A549 (cell line): ENCODE data around the gene SHC4. TPM values are rescaled to one million over a fixed set of nuclear protein-coding genes. Genes with fewer than 3 reads are reported as not detected.
"Not testable (repeated sequence)": the region's sequence is repeated elsewhere in the genome, so short reads cannot be mapped to it uniquely, and the experiment has no call there.

ENCODE experiments used
- ATAC-seq, 2 experiments: fragments of 200-7000 bp in 1 of 2; fragments of >200 bp in 1 of 2; cut with Nextera tagmentation in 1 of 2; cut with Tn5 transposase in 1 of 2; 3 replicates each; pipeline versions ENCODE4 v1.8.0 to v1.9.1; 2018 to 2020; ENCODE audit warnings: mild to moderate bottlenecking in 1 of 2, moderate library complexity in 1 of 2
- CTCF ChIA-PET: fragments of 300-600 bp; sonication (Branson Sonifier 250); formaldehyde crosslinking; extraction: SDS; loops from one replicate; lab custom pipeline; 2021; ENCODE audit warnings: antibody characterized with exemption, inconsistent platforms; lab: Yijun Ruan, JAX
- POLR2A ChIA-PET: fragments of 350-600 bp; formaldehyde crosslinking; extraction: SDS; loops from one replicate; lab custom pipeline; 2021; ENCODE audit warnings: antibody characterized with exemption, inconsistent platforms; lab: Yijun Ruan, JAX
- DNase-seq, 2 experiments: peaks; one replicate each; pipeline versions ENCODE4 v3.0.0 to v3.0.0-alpha.2; 2011 to 2016; ENCODE audit warnings: low read depth in 1 of 2, low spot score in 1 of 2
- FAIRE-seq: peaks from 2 replicates; lab custom pipeline; 2011; peaks lifted over from hg19 to GRCh38; lab: Jason Lieb, UNC
- H3K27ac ChIP-seq, 2 experiments: fragments of >200 bp; sonication (Bioruptor Twin); formaldehyde crosslinking; 3 replicates each; pipeline ENCODE4 v1.5.1; 2016 to 2017
- H3K4me1 ChIP-seq: fragments of >200 bp; sonication (Bioruptor Twin); formaldehyde crosslinking; 3 replicates; pipeline ENCODE4 v1.6.1; 2016
- H3K4me2 ChIP-seq: fragments of >200 bp; sonication (Bioruptor Twin); formaldehyde crosslinking; 3 replicates; pipeline ENCODE4 v1.6.1; 2016
- H3K4me3 ChIP-seq: fragments of >200 bp; sonication (Bioruptor Twin); formaldehyde crosslinking; 3 replicates; pipeline ENCODE4 v1.5.1; 2016
- H3K9me3 ChIP-seq: fragments of >200 bp; sonication (Bioruptor Twin); formaldehyde crosslinking; 3 replicates; pipeline ENCODE4 v1.6.1; 2016
- ATOH8 ChIP-seq: fragments of 250-450 bp; sonication (Bioruptor Pico); IDR thresholded peaks from 2 replicates; pipeline ENCODE4 v1.5.0; 2020; ENCODE audit warnings: low read depth, mild to moderate bottlenecking, moderate library complexity
- CBX8 ChIP-seq: fragments of 200-600 bp; sonication (generic); IDR thresholded peaks from 2 replicates; pipeline ENCODE4 v1.6.1; 2016
- CHD2 ChIP-seq: fragments of 150-350 bp; IDR thresholded peaks from 2 replicates; pipeline ENCODE4 v1.6.1; 2014; ENCODE audit warnings: low read length; ENCODE audit not compliant: partially characterized antibody
- ELK1 ChIP-seq: fragments of 150-350 bp; IDR thresholded peaks from 2 replicates; pipeline ENCODE4 v1.6.1; 2014; ENCODE audit warnings: low read depth, mild to moderate bottlenecking, low read length
- FOSL2 ChIP-seq, 2 experiments: fragments of 450-650 bp in 1 of 2; fragments of >200 bp in 1 of 2; sonication (Bioruptor Twin) in 1 of 2; formaldehyde crosslinking; IDR thresholded peaks; 2 replicates each; pipeline versions ENCODE4 v1.5.0 to v1.6.1; 2016 to 2020; ENCODE audit warnings: mild to moderate bottlenecking in 1 of 2, moderate library complexity in 1 of 2
- GATA3 ChIP-seq: IDR thresholded peaks from 2 replicates; pipeline ENCODE4 v1.6.1; 2012; ENCODE audit warnings: borderline replicate concordance
- HEYL ChIP-seq: fragments of 250-450 bp; sonication (Bioruptor Pico); IDR thresholded peaks from 2 replicates; pipeline ENCODE4 v1.8.0; 2021; ENCODE audit warnings: mild to moderate bottlenecking, moderate library complexity
- HOXB13 ChIP-seq: fragments of 250-450 bp; sonication (Bioruptor Pico); IDR thresholded peaks from 2 replicates; pipeline ENCODE4 v1.5.0; 2020; ENCODE audit warnings: low read depth, mild to moderate bottlenecking, moderate library complexity
- HOXB5 ChIP-seq: fragments of 250-450 bp; sonication (Bioruptor Pico); IDR thresholded peaks from 2 replicates; pipeline ENCODE4 v1.5.0; 2020; ENCODE audit warnings: mild to moderate bottlenecking, moderate library complexity
- JUN ChIP-seq, 2 experiments: fragments of >200 bp; sonication (Bioruptor Twin); formaldehyde crosslinking; IDR thresholded peaks; 2 replicates in 1 of 2; 3 replicates in 1 of 2; pipeline ENCODE4 v1.6.1; 2016 to 2017
- JUNB ChIP-seq: fragments of >200 bp; sonication (Bioruptor Twin); formaldehyde crosslinking; IDR thresholded peaks from 2 replicates; pipeline ENCODE4 v1.6.1; 2016
- KDM1A ChIP-seq: fragments of 200-600 bp; sonication (generic); IDR thresholded peaks from 2 replicates; pipeline ENCODE4 v1.6.1; 2016; ENCODE audit warnings: low read depth, mild to moderate bottlenecking
- MAFK ChIP-seq: fragments of 450-650 bp; IDR thresholded peaks from 2 replicates; pipeline ENCODE4 v1.6.1; 2014; ENCODE audit not compliant: partially characterized antibody
- MAZ ChIP-seq: fragments of 150-350 bp; IDR thresholded peaks from 2 replicates; pipeline ENCODE4 v1.6.1; 2014; ENCODE audit warnings: antibody characterized with exemption, low read depth, low read length, borderline replicate concordance
- POLR2A ChIP-seq: IDR thresholded peaks from 2 replicates; pipeline ENCODE4 v1.6.1; 2012; ENCODE audit warnings: mild to moderate bottlenecking, low read length
- POLR2AphosphoS2 ChIP-seq: conservative IDR thresholded peaks from 2 replicates; pipeline ENCODE4 v1.6.1; 2012; ENCODE audit warnings: low read length, improper control_type of control experiment, inconsistent platforms
- RFX5 ChIP-seq: fragments of 450-650 bp; IDR thresholded peaks from 2 replicates; pipeline ENCODE4 v1.7.1; 2014; ENCODE audit warnings: antibody characterized with exemption, mild to moderate bottlenecking, moderate library complexity
- SMC3 ChIP-seq: fragments of >200 bp; sonication (Bioruptor Twin); formaldehyde crosslinking; IDR thresholded peaks from 3 replicates; pipeline ENCODE4 v1.6.1; 2018; ENCODE audit warnings: inconsistent platforms
- ZC3H11A ChIP-seq: fragments of 450-650 bp; IDR thresholded peaks from 2 replicates; pipeline ENCODE4 v1.6.1; 2014; ENCODE audit warnings: antibody characterized with exemption, mild to moderate bottlenecking
- ZFP36 ChIP-seq: fragments of 450-650 bp; IDR thresholded peaks from 2 replicates; pipeline ENCODE4 v1.6.1; 2014; ENCODE audit warnings: borderline replicate concordance; ENCODE audit not compliant: partially characterized antibody
- WGBS: methylation state at CpG from one replicate; pipeline ENCODE4 v1.1.6; 2017; ENCODE audit errors: missing lambda C conversion rate; 5-methylcytosine and 5-hydroxymethylcytosine counted together
- polyA plus RNA-seq, 4 experiments: library from polyadenylated mRNA; depleted of rRNA in 3 of 4; stranded (reverse); fragments of >200 nt; fragmentation: RNase III in 1 of 4; extraction: RNeasy Plus Mini Kit Qiagen cat#74134 plus additional on column Dnase treatment in 1 of 4; gene quantifications; 2 replicates in 3 of 4; 3 replicates in 1 of 4; pipeline ENCODE4 v1.2.3, GENCODE V29; 2011 to 2017
- TF ChIP-seq, protein P1 (sequence below): IDR thresholded peaks from 2 replicates; pipeline ENCODE4 v1.6.1; 2012
- TF ChIP-seq, protein P2 (sequence below): fragments of 200-600 bp; sonication (generic); IDR thresholded peaks from 2 replicates; pipeline ENCODE4 v1.6.1; 2016; ENCODE audit warnings: antibody characterized with exemption, mild to moderate bottlenecking, moderate library complexity
- TF ChIP-seq, protein P3 (sequence below): fragments of >200 bp; sonication (Bioruptor Twin); formaldehyde crosslinking; IDR thresholded peaks from 3 replicates; pipeline ENCODE4 v1.6.1; 2016

Gene SHC4
- polyA plus RNA-seq, 2 of the 4 experiments (the other 2 are of a cell fraction), result 0.08 to 0.16 TPM

DNA sequence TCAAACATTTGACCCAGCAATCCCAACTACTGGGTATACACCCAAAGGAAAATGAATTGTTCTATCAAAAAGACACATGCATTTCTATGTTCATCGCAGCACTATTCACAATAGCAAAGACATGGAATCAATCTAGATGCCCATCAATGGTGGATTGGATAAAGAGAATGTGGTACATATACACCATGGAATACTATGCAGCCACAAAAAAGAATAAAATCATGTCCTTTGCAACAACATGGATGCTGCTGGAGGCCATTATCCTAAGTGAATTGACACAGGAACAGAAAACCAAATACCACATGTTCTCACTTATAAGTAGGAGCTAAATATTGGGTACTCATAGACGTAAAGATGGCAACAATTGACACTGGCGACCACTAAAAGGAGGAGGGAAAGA is 109.3 kb downstream of the SHC4 start:
- H3K4me2 ChIP-seq, H3K27ac ChIP-seq, H3K9me3 ChIP-seq, H3K4me3 ChIP-seq, POLR2A ChIA-PET, DNase-seq, FAIRE-seq, H3K4me1 ChIP-seq, ATAC-seq: not testable (repeated sequence)
- WGBS, result 86% methylated on average over 3 of the region's 3 CpGs
- CTCF ChIA-PET, result interaction anchor here (1.1 to 3.8 kb wide), 5 partner anchors 7 to 497 kb away, joined by 3 to 30 read pairs (median 4); no protein-coding TSS in a partner anchor

DNA sequence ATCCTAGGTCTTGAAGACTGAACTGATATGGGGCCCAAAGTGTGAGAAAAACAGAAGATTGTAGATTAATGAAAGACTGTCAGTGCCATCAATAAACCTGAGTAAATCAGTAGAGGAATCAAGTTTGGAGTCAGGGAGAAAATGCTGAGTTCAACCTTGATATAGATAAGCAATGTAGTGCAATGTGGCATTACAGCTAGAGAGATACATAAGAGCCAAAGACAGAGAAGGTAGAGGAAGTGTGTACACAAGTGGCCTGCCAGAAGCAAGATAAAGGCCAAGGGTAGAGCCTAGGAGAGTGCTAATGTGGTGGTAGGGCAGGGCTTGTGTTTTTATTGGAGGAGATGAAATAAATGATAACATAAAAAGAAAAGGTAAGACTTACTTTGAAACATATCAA is 111.8 kb downstream of the SHC4 start:
- DNase-seq, result no peak
- Histone ChIP-seq H3K4me3 (no peak overlapping the region), H3K27ac (no peak overlapping the region), H3K9me3 (no peaks in the 10 kb centered on the region), H3K4me2 (no peak overlapping the region), H3K4me1 (no peaks in the 10 kb centered on the region; the same call in 2 of the 3 replicates)
- FAIRE-seq, result no peak
- CTCF ChIA-PET, result no interaction called here
- TF ChIP-seq HEYL (CRISPR knock-in tag) (no peak), MAFK (no peak), CHD2 (no peak), HOXB13 (CRISPR knock-in tag) (no peak), KDM1A (no peak), RFX5 (no peak)
- no peak for ATAC-seq
- POLR2A ChIA-PET, result no interaction called here

- no peak overlapping the region for H3K4me2 ChIP-seq
- no peaks in the 10 kb centered on the region; the same call in 2 of the 3 replicates for H3K4me1 ChIP-seq
- no peak for DNase-seq
- WGBS, result 41% methylated on average over 2 of the region's 2 CpGs
- ChIA-PET CTCF (interaction anchor here (1.6 kb wide), 1 partner anchor 11 kb away, joined by 3 read pairs; no protein-coding TSS in a partner anchor), POLR2A (no interaction called here)
- H3K4me3 ChIP-seq, result no peak overlapping the region
- no peak for FAIRE-seq
- no peak for TF ChIP-seq JUN (IDR thresholded peaks at IDR 0.05)
- TF ChIP-seq MAZ, result no peak
- no peak for TF ChIP-seq POLR2A
- no peak for TF ChIP-seq MAFK
- no peak for TF ChIP-seq FOSL2 (IDR thresholded peaks at IDR 0.05)
- TF ChIP-seq FOSL2 (CRISPR knock-in tag; IDR thresholded peaks at IDR 0.05), result no peak
- TF ChIP-seq ATOH8 (CRISPR knock-in tag), result no peak
- TF ChIP-seq KDM1A, result no peak
- no peak for TF ChIP-seq ELK1
- no peak for TF ChIP-seq HOXB5 (CRISPR knock-in tag)
- TF ChIP-seq GATA3, result no peak
- no peak for TF ChIP-seq SMC3
- TF ChIP-seq, protein P1, sequence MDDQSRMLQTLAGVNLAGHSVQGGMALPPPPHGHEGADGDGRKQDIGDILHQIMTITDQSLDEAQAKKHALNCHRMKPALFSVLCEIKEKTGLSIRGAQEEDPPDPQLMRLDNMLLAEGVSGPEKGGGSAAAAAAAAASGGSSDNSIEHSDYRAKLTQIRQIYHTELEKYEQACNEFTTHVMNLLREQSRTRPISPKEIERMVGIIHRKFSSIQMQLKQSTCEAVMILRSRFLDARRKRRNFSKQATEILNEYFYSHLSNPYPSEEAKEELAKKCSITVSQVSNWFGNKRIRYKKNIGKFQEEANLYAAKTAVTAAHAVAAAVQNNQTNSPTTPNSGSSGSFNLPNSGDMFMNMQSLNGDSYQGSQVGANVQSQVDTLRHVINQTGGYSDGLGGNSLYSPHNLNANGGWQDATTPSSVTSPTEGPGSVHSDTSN, result no peak
- no peak for TF ChIP-seq CBX8
- no peak for TF ChIP-seq CHD2
- TF ChIP-seq ZC3H11A, result no peak
- H3K27ac ChIP-seq, result no peak overlapping the region
- ATAC-seq, result no peak
- no peaks in the 10 kb centered on the region for H3K9me3 ChIP-seq
Observed at GRCh38 chr15:48850648-48851047, 113.1 kb downstream of the SHC4 start.

GRCh38 chr15:48845123-48845522 is 118.6 kb downstream of the SHC4 start:
- ATAC-seq, result no peak
- FAIRE-seq, result no peak
- no peak for DNase-seq
- Histone ChIP-seq H3K4me3 (no peak overlapping the region), H3K9me3 (no peaks in the 10 kb centered on the region), H3K4me1 (no peaks in the 10 kb centered on the region), H3K27ac (no peak overlapping the region), H3K4me2 (no peak overlapping the region)
- ChIA-PET CTCF (interaction anchor here (1.1 to 2.0 kb wide), 2 partner anchors 11 to 16 kb away, joined by 5 read pairs; no protein-coding TSS in a partner anchor), POLR2A (no interaction called here)
- 20% methylated on average over 1 of the region's 1 CpG for WGBS
- no peak for TF ChIP-seq ZFP36
- TF ChIP-seq, protein P2, sequence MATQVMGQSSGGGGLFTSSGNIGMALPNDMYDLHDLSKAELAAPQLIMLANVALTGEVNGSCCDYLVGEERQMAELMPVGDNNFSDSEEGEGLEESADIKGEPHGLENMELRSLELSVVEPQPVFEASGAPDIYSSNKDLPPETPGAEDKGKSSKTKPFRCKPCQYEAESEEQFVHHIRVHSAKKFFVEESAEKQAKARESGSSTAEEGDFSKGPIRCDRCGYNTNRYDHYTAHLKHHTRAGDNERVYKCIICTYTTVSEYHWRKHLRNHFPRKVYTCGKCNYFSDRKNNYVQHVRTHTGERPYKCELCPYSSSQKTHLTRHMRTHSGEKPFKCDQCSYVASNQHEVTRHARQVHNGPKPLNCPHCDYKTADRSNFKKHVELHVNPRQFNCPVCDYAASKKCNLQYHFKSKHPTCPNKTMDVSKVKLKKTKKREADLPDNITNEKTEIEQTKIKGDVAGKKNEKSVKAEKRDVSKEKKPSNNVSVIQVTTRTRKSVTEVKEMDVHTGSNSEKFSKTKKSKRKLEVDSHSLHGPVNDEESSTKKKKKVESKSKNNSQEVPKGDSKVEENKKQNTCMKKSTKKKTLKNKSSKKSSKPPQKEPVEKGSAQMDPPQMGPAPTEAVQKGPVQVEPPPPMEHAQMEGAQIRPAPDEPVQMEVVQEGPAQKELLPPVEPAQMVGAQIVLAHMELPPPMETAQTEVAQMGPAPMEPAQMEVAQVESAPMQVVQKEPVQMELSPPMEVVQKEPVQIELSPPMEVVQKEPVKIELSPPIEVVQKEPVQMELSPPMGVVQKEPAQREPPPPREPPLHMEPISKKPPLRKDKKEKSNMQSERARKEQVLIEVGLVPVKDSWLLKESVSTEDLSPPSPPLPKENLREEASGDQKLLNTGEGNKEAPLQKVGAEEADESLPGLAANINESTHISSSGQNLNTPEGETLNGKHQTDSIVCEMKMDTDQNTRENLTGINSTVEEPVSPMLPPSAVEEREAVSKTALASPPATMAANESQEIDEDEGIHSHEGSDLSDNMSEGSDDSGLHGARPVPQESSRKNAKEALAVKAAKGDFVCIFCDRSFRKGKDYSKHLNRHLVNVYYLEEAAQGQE, result no peak
- TF ChIP-seq, protein P3, sequence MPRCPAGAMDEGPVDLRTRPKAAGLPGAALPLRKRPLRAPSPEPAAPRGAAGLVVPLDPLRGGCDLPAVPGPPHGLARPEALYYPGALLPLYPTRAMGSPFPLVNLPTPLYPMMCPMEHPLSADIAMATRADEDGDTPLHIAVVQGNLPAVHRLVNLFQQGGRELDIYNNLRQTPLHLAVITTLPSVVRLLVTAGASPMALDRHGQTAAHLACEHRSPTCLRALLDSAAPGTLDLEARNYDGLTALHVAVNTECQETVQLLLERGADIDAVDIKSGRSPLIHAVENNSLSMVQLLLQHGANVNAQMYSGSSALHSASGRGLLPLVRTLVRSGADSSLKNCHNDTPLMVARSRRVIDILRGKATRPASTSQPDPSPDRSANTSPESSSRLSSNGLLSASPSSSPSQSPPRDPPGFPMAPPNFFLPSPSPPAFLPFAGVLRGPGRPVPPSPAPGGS, result no peak
- no peak for TF ChIP-seq KDM1A
- TF ChIP-seq SMC3, result no peak
- TF ChIP-seq, protein P1, result no peak
- TF ChIP-seq POLR2AphosphoS2, result no peak
- no peak for TF ChIP-seq JUNB
